HTR-8/SVneo (cell line): ENCODE measurements around the gene NAV1.
A peak's percentile ranks its signal among the peaks of the same experiment; 100 is the strongest.
"Not testable (repeated sequence)": the region's sequence is repeated elsewhere in the genome, so short reads cannot be mapped to it uniquely, and the experiment has no call there.

Experiments
- DNase-seq: peaks from one replicate; pipeline ENCODE4 v3.0.0; 2011; ENCODE audit warnings: low spot score, mixed read lengths; ENCODE audit not compliant: insufficient read length
- FAIRE-seq: peaks from 2 replicates; lab custom pipeline; 2011; peaks lifted over from hg19 to GRCh38; lab: Jason Lieb, UNC

NAV1 gene

GRCh38 chr1:201517631-201518030, 21.3 kb upstream of the NAV1 start:
- DNase-seq = no peak

GRCh38 chr1:201518071-201518470, 20.9 kb upstream of the NAV1 start:
- FAIRE-seq (no peak), DNase-seq (no peak)

More at GRCh38 chr1:201517631-201518030, 21.3 kb upstream of the NAV1 start:
- no peak for FAIRE-seq

GRCh38 chr1:201520046-201520575, 18.8 kb upstream of the NAV1 start:
- FAIRE-seq = not testable (repeated sequence)

GRCh38 chr1:201525193-201525778, 13.6 kb upstream of the NAV1 start:
- FAIRE-seq (no peak), DNase-seq (no peak)

More at GRCh38 chr1:201520046-201520575, 18.8 kb upstream of the NAV1 start:
- not testable (repeated sequence) for DNase-seq

GRCh38 chr1:201527879-201528278, 11.0 kb upstream of the NAV1 start:
- no peak for FAIRE-seq

GRCh38 chr1:201528631-201529252, 10.2 kb upstream of the NAV1 start:
- DNase-seq (no peak), FAIRE-seq (no peak)

More at GRCh38 chr1:201527879-201528278, 11.0 kb upstream of the NAV1 start:
- no peak for DNase-seq

- FAIRE-seq (no peak), DNase-seq (peak; percentile 84)
Measured at GRCh38 chr1:201530741-201531531, 8.0 kb upstream of the NAV1 start.

GRCh38 chr1:201531551-201532425, 7.1 kb upstream of the NAV1 start:
- FAIRE-seq (no peak), DNase-seq (no peak)

- no peak for DNase-seq
- FAIRE-seq = no peak
Measured at GRCh38 chr1:201533836-201534235, 5.1 kb upstream of the NAV1 start.

GRCh38 chr1:201535046-201535918, 3.6 kb upstream of the NAV1 start:
- no peak for FAIRE-seq
- no peak for DNase-seq

- FAIRE-seq (no peak), DNase-seq (no peak)
Measured at GRCh38 chr1:201535919-201536245, 3.0 kb upstream of the NAV1 start.

- no peak for DNase-seq
- FAIRE-seq = no peak
Measured at GRCh38 chr1:201536558-201536957, 2.4 kb upstream of the NAV1 start.

GRCh38 chr1:201537028-201537427, 1.9 kb upstream of the NAV1 start:
- FAIRE-seq = no peak

GRCh38 chr1:201537467-201537866, 1.5 kb upstream of the NAV1 start:
- FAIRE-seq = no peak
- DNase-seq = no peak

More at GRCh38 chr1:201537028-201537427, 1.9 kb upstream of the NAV1 start:
- no peak for DNase-seq

GRCh38 chr1:201537891-201538611, 876 bp upstream of the NAV1 start:
- DNase-seq (no peak), FAIRE-seq (no peak)

- DNase-seq (no peak), FAIRE-seq (no peak)
Measured at GRCh38 chr1:201539561-201540431, 869 bp downstream of the NAV1 start.

- FAIRE-seq = no peak
- DNase-seq = no peak
Measured at GRCh38 chr1:201540846-201541735, 2.2 kb downstream of the NAV1 start.
